Peyer's patch (tissue), 4 donors: ENCODE results near the gene KIF26B. TPM values are rescaled to one million over a fixed set of nuclear protein-coding genes. Genes with fewer than 3 reads are reported as not detected.

Experiments
- DNase-seq, 3 donors: peaks; one replicate each; pipeline ENCODE4 v3.0.0-alpha.2; 2017 to 2019
- H3K27ac ChIP-seq, 4 donors: fragments of 200-600 bp; sonication (generic); one replicate each; pipeline ENCODE4 v1.5.1; 2016 to 2019
- H3K27me3 ChIP-seq, 2 donors: fragments of 200-600 bp; sonication (generic); one replicate each; pipeline ENCODE4 v1.5.1; 2019
- H3K36me3 ChIP-seq, 3 donors: fragments of 200-600 bp; sonication (generic); one replicate each; pipeline ENCODE4 v1.5.1; 2016 to 2019
- H3K4me1 ChIP-seq, 4 donors: fragments of 200-600 bp; sonication (generic); one replicate each; pipeline ENCODE4 v1.5.1; 2016 to 2019
- H3K4me3 ChIP-seq, 4 donors: fragments of 200-600 bp; sonication (generic); 1 replicate in 3 of 4; 2 replicates in 1 of 4; pipeline ENCODE4 v1.5.1; 2016 to 2019; ENCODE audit warnings: mild to moderate bottlenecking in 1 of 4
- H3K9me3 ChIP-seq, 4 donors: fragments of 200-600 bp; sonication (generic); one replicate each; pipeline ENCODE4 v1.5.1; 2016 to 2019; ENCODE audit warnings: mild to moderate bottlenecking in 1 of 4
- POLR2A ChIP-seq, 2 donors: fragments of 450-650 bp; IDR thresholded peaks; one replicate each; pipeline ENCODE4 v1.5.1; 2017; ENCODE audit warnings: antibody characterized with exemption in 2 of 2, mild to moderate bottlenecking in 2 of 2, moderate library complexity in 2 of 2
- total RNA-seq, 4 donors: library from RNA; depleted of rRNA; stranded (reverse); fragments of >200 nt; gene quantifications; one replicate each; pipeline ENCODE4 v1.1.0, GENCODE V29; 2016
- TF ChIP-seq, protein P1 (sequence below), 6 experiments: fragments of 450-650 bp in 4 of 6; fragments of 200-600 bp in 2 of 6; sonication (generic) in 1 of 6; IDR thresholded peaks; one replicate each; pipeline ENCODE4 v1.5.1; 2017 to 2019; ENCODE audit warnings: antibody characterized with exemption in 6 of 6, mild to moderate bottlenecking in 3 of 6, moderate library complexity in 1 of 6

The KIF26B gene
- total RNA-seq, 4 donors from 2014 or later = 0.70 to 1.6 (median 1.1) TPM

DNA sequence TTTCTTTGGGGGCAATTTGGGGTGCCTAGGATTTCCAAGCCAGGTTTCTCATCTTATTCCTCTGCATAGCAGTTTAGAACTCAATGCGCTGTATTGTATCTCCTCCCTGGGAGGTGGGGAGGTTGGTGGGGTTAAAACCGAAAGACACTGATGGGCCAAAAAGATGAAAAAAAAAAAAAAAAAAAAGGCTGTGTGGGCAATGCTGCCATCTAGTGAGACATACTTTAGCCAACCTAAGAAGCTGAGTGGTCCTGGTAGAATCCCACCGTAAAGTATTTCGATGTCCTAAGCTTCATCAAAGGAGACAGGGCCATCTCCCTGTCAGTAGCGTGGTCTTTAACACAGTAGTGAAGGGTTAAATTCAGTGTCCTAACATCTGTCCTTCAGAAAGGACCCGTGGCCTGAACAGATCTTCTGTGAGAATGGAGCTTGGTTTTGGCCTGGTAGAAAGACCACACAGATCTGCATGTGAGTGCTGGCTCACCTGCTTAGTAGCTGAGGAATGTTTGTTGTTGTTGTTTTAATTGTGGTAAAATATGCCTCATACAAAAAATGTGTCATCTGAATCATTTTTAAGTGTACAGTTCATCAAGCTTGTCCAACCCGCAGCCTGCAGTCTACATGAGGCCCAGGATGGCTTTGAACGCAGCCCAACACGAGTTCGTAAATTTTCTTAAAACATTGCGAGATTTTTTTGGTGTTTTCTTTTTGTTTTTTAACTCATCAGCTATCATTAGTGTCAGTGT is 226.2 kb downstream of the KIF26B start:
- H3K4me1 ChIP-seq = no peaks in the 10 kb centered on the region
- TF ChIP-seq POLR2A (IDR thresholded peaks at IDR 0.05) = no peak
- TF ChIP-seq, protein P1, sequence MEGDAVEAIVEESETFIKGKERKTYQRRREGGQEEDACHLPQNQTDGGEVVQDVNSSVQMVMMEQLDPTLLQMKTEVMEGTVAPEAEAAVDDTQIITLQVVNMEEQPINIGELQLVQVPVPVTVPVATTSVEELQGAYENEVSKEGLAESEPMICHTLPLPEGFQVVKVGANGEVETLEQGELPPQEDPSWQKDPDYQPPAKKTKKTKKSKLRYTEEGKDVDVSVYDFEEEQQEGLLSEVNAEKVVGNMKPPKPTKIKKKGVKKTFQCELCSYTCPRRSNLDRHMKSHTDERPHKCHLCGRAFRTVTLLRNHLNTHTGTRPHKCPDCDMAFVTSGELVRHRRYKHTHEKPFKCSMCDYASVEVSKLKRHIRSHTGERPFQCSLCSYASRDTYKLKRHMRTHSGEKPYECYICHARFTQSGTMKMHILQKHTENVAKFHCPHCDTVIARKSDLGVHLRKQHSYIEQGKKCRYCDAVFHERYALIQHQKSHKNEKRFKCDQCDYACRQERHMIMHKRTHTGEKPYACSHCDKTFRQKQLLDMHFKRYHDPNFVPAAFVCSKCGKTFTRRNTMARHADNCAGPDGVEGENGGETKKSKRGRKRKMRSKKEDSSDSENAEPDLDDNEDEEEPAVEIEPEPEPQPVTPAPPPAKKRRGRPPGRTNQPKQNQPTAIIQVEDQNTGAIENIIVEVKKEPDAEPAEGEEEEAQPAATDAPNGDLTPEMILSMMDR (IDR thresholded peaks at IDR 0.05) = no peak
- H3K4me3 ChIP-seq = no peak overlapping the region
- no peaks in the 10 kb centered on the region for H3K9me3 ChIP-seq
- H3K27me3 ChIP-seq = no peaks in the 10 kb centered on the region
- H3K36me3 ChIP-seq = no peaks in the 10 kb centered on the region
- DNase-seq = no peak
- no peak overlapping the region for H3K27ac ChIP-seq

DNA sequence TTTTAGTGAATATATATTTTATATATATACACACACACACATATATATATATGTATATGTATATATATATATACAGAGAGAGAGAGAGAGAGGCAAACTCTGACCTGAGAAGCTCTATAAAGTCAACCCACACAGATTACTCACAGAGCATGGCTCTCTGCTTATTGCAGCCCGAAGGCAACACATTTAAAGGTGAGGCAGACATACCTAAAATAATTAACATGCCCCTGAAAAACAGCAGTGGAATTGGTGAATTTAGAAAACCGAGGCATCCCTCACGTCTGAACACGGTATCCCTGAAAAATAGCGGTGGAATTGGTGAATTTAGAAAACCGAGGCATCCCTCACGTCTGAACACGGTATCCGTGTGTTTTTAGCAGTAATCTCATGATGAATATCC is 228.2 kb downstream of the KIF26B start:
- no peaks in the 10 kb centered on the region for H3K27me3 ChIP-seq
- H3K9me3 ChIP-seq = no peaks in the 10 kb centered on the region
- no peak overlapping the region for H3K27ac ChIP-seq
- no peak for DNase-seq
- no peaks in the 10 kb centered on the region for H3K36me3 ChIP-seq
- H3K4me3 ChIP-seq = no peak overlapping the region
- TF ChIP-seq, protein P1 (IDR thresholded peaks at IDR 0.05) = no peak
- no peak for TF ChIP-seq POLR2A (IDR thresholded peaks at IDR 0.05)
- no peaks in the 10 kb centered on the region for H3K4me1 ChIP-seq

DNA sequence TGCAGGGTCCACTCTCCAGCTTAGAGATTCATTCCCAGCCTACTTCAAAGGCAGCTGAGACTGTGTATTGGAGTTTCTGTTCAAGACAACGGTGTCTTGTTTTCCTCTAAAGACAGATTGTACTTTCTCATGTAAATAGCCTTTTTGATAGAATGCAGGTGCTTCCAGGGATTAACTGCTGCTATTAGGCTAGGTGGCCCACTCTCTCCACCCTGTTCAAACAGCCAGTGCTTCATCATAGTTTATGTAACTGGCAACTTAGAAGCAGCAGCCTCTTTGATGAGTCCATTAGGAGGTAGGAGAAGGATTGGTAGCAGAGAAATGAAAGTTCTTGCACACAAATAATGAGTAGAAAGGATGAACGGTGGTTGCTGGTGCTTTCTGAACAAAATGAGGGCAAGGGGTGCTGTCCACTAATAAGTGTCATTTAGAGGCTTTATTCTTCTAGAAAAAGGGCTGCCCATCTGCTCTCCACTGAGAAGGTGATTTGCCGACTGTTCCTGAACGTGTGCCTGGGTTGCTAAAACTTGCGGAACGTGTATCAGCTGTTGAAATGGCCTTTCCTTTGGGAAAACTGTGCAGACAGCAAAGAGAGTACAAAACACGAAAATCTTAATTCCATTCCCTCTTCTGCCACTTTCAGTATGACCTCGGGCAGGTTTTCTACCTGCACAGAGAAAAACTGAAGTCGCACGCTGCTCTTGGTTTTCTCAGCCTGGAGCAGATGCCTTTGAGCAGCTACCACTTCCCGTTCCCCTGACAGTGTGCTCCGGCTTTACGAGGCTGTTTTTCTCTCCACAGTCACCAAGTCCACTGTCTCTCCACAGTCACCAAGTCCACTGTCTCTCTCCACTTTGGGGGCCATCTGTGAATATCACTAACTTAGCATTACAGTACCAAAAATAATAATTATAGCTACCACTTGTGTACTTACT is 228.9 kb downstream of the KIF26B start:
- no peak overlapping the region for H3K27ac ChIP-seq
- H3K36me3 ChIP-seq = no peaks in the 10 kb centered on the region
- H3K4me1 ChIP-seq = no peaks in the 10 kb centered on the region
- H3K9me3 ChIP-seq = no peaks in the 10 kb centered on the region
- TF ChIP-seq POLR2A (IDR thresholded peaks at IDR 0.05) = no peak
- TF ChIP-seq, protein P1 (IDR thresholded peaks at IDR 0.05) = no peak
- DNase-seq = no peak
- H3K27me3 ChIP-seq = no peaks in the 10 kb centered on the region
- H3K4me3 ChIP-seq = no peak overlapping the region

DNA sequence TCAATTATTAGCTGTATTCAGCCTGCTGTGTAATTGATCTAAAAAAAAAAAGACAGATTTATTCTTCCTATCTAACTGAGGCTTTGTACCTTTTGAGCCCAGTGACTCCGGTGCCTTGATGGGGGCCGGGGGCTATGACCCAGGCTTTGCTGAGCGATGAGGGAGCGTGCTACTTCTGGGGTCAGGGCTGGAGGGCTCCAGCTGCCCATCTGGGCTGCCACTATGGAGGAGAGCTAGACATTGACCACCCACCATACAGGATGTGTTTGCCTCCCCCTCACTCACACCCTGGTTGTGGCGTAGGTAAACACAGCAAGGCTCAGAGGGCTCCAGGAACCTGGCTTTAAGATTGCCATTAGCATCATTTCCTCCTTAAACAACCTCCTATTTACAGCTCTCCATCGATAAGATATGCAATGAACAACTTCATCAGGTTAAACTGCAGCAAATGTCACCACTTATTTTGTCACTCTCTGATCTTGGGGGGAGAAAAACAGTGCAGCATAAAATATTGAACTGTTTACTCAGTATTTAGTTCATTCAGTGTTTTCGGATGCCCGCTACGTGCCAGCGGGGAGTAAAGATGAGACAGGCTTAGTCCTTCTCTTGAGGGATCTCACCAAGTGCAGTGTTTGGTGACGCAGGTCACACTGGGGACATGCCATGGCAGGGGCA is 231.6 kb downstream of the KIF26B start:
- Histone ChIP-seq H3K4me3 (no peak overlapping the region), H3K27me3 (no peaks in the 10 kb centered on the region), H3K4me1 (no peaks in the 10 kb centered on the region), H3K36me3 (no peaks in the 10 kb centered on the region), H3K27ac (no peak overlapping the region), H3K9me3 (no peaks in the 10 kb centered on the region)
- TF ChIP-seq, protein P1 (IDR thresholded peaks at IDR 0.05) = no peak
- no peak for TF ChIP-seq POLR2A (IDR thresholded peaks at IDR 0.05)
- no peak for DNase-seq

DNA sequence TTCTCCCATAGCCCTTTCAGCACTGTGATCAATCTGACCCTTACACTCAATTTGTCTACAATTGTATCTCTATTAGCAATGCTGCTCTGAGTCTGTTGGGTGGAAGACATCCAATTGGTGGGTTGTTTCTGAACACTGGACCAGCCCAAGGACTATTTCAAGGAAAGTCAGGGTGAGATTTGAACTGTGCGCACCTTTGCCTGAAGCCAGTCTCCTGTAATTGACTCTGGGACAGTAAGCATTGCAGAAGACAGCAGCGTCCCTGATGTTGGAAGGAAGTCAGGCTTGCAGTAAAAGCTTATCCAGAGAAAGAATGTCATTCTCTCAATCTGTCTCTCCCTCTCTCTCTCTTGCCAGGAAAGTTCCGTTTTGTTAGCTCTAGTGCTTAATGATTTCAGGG is 233.9 kb downstream of the KIF26B start:
- TF ChIP-seq, protein P1 (IDR thresholded peaks at IDR 0.05) = no peak
- no peak for TF ChIP-seq POLR2A (IDR thresholded peaks at IDR 0.05)

More for the DNA sequence above, 233.9 kb downstream of the KIF26B start:
- H3K27ac ChIP-seq = no peak overlapping the region
- no peak overlapping the region for H3K4me3 ChIP-seq
- no peaks in the 10 kb centered on the region for H3K9me3 ChIP-seq
- DNase-seq = no peak
- no peaks in the 10 kb centered on the region for H3K36me3 ChIP-seq
- H3K27me3 ChIP-seq = no peaks in the 10 kb centered on the region
- no peaks in the 10 kb centered on the region for H3K4me1 ChIP-seq
